GM18867 (cell line): Measurements from ENCODE around the gene KIF1C.

ENCODE experiments used
- ATAC-seq: cut with Tn5 transposase; IDR thresholded peaks from one replicate; pipeline ENCODE4 v1.9.1; 2021; ENCODE audit warnings: mild to moderate bottlenecking, moderate library complexity; ENCODE audit not compliant: unreplicated experiment

The KIF1C gene

GRCh38 chr17:4997302-4998026 lies at the start of gene KIF1C, which contains the start of gene INCA1:
KIF1C (plus strand) TSS chr17:4997950; CDS start chr17:5000247, 2,297 bp downstream.
INCA1 (minus strand) TSS chr17:4997522; CDS start chr17:4994437, 3,085 bp downstream.
- ATAC-seq, result peak; percentile 82

GRCh38 chr17:4948166-4948930 lies 49.4 kb upstream of the KIF1C start, which contains the start of gene PFN1:
PFN1 (minus strand) TSS chr17:4948530; CDS start chr17:4948394, 136 bp downstream.
- peak; percentile 19 for ATAC-seq

GRCh38 chr17:4948931-4949320 lies 48.8 kb upstream of the KIF1C start:
- ATAC-seq, result peak; percentile 41

GRCh38 chr17:4949321-4950074 lies 48.3 kb upstream of the KIF1C start:
- ATAC-seq, result peak; percentile 33

GRCh38 chr17:4950075-4950745 lies 47.5 kb upstream of the KIF1C start:
- peak; percentile 2 for ATAC-seq

- ATAC-seq, result no peak
These were observed 47.0 kb upstream of the KIF1C start, which contains the start of gene ENO3 for GRCh38 chr17:4950746-4951204. ENO3 (plus strand) TSS chr17:4951119; CDS start chr17:4951830, 711 bp downstream.

- no peak for ATAC-seq
These were observed 46.3 kb upstream of the KIF1C start for GRCh38 chr17:4951486-4951885.

- no peak for ATAC-seq
These were observed 44.2 kb upstream of the KIF1C start for GRCh38 chr17:4953451-4953961.

GRCh38 chr17:4955091-4955490 lies 42.7 kb upstream of the KIF1C start:
- ATAC-seq, result no peak

GRCh38 chr17:4956493-4957061 lies 41.2 kb upstream of the KIF1C start:
- ATAC-seq, result no peak

- no peak for ATAC-seq
These were observed 39.6 kb upstream of the KIF1C start for GRCh38 chr17:4958102-4958501.

- no peak for ATAC-seq
These were observed 38.3 kb upstream of the KIF1C start for GRCh38 chr17:4959261-4959965.

GRCh38 chr17:4960279-4960922 lies 37.3 kb upstream of the KIF1C start:
- ATAC-seq, result no peak

GRCh38 chr17:4965311-4965986 lies 32.3 kb upstream of the KIF1C start:
- ATAC-seq, result no peak

- peak; percentile 79 for ATAC-seq
These were observed 30.8 kb upstream of the KIF1C start for GRCh38 chr17:4966844-4967538.

- peak; percentile 52 for ATAC-seq
These were observed 29.9 kb upstream of the KIF1C start, which contains the start of gene SPAG7 for GRCh38 chr17:4967539-4968485. SPAG7 (minus strand) TSS chr17:4967817; CDS start chr17:4967804, 13 bp downstream.
